ENCODE results near the gene AMZ2.
A peak's percentile ranks its signal among the peaks of the same experiment; 100 is the strongest.
"Not testable (repeated sequence)": the region's sequence is repeated elsewhere in the genome, so short reads cannot be mapped to it uniquely, and the experiment has no call there.

The AMZ2 gene

GRCh38 chr17:68219429-68219828, 28.4 kb upstream of the AMZ2 start:
- H3K27ac ChIP-seq; DNase-seq (ENCODE audit: low read depth, low spot score): not testable (repeated sequence)

GRCh38 chr17:68220186-68220585, 27.7 kb upstream of the AMZ2 start:
- not testable (repeated sequence) for H3K27ac ChIP-seq; DNase-seq (ENCODE audit: low read depth, low spot score)

GRCh38 chr17:68220786-68221185, 27.1 kb upstream of the AMZ2 start:
- H3K27ac ChIP-seq; DNase-seq (ENCODE audit: low read depth, low spot score): not testable (repeated sequence)

- no peak overlapping the region for H3K27ac ChIP-seq
- no peak for DNase-seq (ENCODE audit: low read depth, low spot score)
Observed at GRCh38 chr17:68221786-68222185, 26.1 kb upstream of the AMZ2 start.

GRCh38 chr17:68222606-68223005, 25.2 kb upstream of the AMZ2 start:
- DNase-seq (ENCODE audit: low read depth, low spot score), result no peak
- H3K27ac ChIP-seq, result no peak overlapping the region

- DNase-seq (ENCODE audit: low read depth, low spot score); H3K27ac ChIP-seq: not testable (repeated sequence)
Observed at GRCh38 chr17:68225055-68225454, 22.8 kb upstream of the AMZ2 start.

- not testable (repeated sequence) for DNase-seq (ENCODE audit: low read depth, low spot score)
Observed at GRCh38 chr17:68228039-68228680, 19.7 kb upstream of the AMZ2 start.

GRCh38 chr17:68228817-68229570, 18.8 kb upstream of the AMZ2 start:
- H3K27ac ChIP-seq, result no peak overlapping the region
- DNase-seq (ENCODE audit: low read depth, low spot score), result no peak

More at GRCh38 chr17:68228039-68228680, 19.7 kb upstream of the AMZ2 start:
- H3K27ac ChIP-seq, result not testable (repeated sequence)

GRCh38 chr17:68229619-68230018, 18.2 kb upstream of the AMZ2 start:
- H3K27ac ChIP-seq, result no peak overlapping the region
- DNase-seq (ENCODE audit: low read depth, low spot score), result no peak

- DNase-seq (ENCODE audit: low read depth, low spot score); H3K27ac ChIP-seq: not testable (repeated sequence)
Observed at GRCh38 chr17:68231131-68231530, 16.7 kb upstream of the AMZ2 start.

- no peak for DNase-seq (ENCODE audit: low read depth, low spot score)
Observed at GRCh38 chr17:68231541-68231940, 16.3 kb upstream of the AMZ2 start.

GRCh38 chr17:68232741-68233140, 15.1 kb upstream of the AMZ2 start:
- peak; percentile 59 for DNase-seq (ENCODE audit: low read depth, low spot score)
- peak overlapping the region; percentile 14 for H3K27ac ChIP-seq

More at GRCh38 chr17:68231541-68231940, 16.3 kb upstream of the AMZ2 start:
- H3K27ac ChIP-seq, result no peak overlapping the region

- peak overlapping the region; percentile 42 for H3K27ac ChIP-seq
- DNase-seq (ENCODE audit: low read depth, low spot score), result peak; percentile 93
Observed at GRCh38 chr17:68234726-68235335, 13.0 kb upstream of the AMZ2 start.

- H3K27ac ChIP-seq, result peak overlapping the region; percentile 42
Observed at GRCh38 chr17:68235336-68235791, 12.5 kb upstream of the AMZ2 start.

GRCh38 chr17:68237369-68238163, 10.3 kb upstream of the AMZ2 start:
- DNase-seq (ENCODE audit: low read depth, low spot score); H3K27ac ChIP-seq: not testable (repeated sequence)

More at GRCh38 chr17:68235336-68235791, 12.5 kb upstream of the AMZ2 start:
- not testable (repeated sequence) for DNase-seq (ENCODE audit: low read depth, low spot score)

- no peak for DNase-seq (ENCODE audit: low read depth, low spot score)
- H3K27ac ChIP-seq, result no peak overlapping the region
Observed at GRCh38 chr17:68238164-68238870, 9.5 kb upstream of the AMZ2 start.

- H3K27ac ChIP-seq, result no peak overlapping the region
- no peak for DNase-seq (ENCODE audit: low read depth, low spot score)
Observed at GRCh38 chr17:68238871-68239253, 9.0 kb upstream of the AMZ2 start.

- DNase-seq (ENCODE audit: low read depth, low spot score), result no peak
- H3K27ac ChIP-seq, result no peak overlapping the region
Observed at GRCh38 chr17:68239632-68240366, 8.0 kb upstream of the AMZ2 start.

All from epithelial cell of prostate (primary cell).